ENCODE data around the gene VSTM2B. TPM values are rescaled to one million over a fixed set of nuclear protein-coding genes. Genes with fewer than 3 reads are reported as not detected.

Gene VSTM2B
- polyA plus RNA-seq, 1 experiment = not detected

GRCh38 chr19:29504454-29504853, 21.3 kb upstream of the VSTM2B start:
- CTCF ChIA-PET = no interaction called here
- no peak for DNase-seq (ENCODE audit: low read depth, low spot score)
- TF ChIP-seq, protein P1, sequence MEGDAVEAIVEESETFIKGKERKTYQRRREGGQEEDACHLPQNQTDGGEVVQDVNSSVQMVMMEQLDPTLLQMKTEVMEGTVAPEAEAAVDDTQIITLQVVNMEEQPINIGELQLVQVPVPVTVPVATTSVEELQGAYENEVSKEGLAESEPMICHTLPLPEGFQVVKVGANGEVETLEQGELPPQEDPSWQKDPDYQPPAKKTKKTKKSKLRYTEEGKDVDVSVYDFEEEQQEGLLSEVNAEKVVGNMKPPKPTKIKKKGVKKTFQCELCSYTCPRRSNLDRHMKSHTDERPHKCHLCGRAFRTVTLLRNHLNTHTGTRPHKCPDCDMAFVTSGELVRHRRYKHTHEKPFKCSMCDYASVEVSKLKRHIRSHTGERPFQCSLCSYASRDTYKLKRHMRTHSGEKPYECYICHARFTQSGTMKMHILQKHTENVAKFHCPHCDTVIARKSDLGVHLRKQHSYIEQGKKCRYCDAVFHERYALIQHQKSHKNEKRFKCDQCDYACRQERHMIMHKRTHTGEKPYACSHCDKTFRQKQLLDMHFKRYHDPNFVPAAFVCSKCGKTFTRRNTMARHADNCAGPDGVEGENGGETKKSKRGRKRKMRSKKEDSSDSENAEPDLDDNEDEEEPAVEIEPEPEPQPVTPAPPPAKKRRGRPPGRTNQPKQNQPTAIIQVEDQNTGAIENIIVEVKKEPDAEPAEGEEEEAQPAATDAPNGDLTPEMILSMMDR (IDR thresholded peaks at IDR 0.05; ENCODE audit: low read depth, low read length) = no peak
- Histone ChIP-seq H3K4me3 (ENCODE audit: low read depth, low read length) (no peak overlapping the region), H3K27me3 (ENCODE audit: control insufficient read depth, insufficient read depth, low read length) (no peaks in the 10 kb centered on the region), H3K27ac (ENCODE audit: low read depth, low read length) (no peak overlapping the region), H3K9me3 (ENCODE audit: control insufficient read depth, insufficient read depth, low read length) (peaks cover 66% of the 10 kb centered on the region)
- POLR2A ChIA-PET = no interaction called here

DNA sequence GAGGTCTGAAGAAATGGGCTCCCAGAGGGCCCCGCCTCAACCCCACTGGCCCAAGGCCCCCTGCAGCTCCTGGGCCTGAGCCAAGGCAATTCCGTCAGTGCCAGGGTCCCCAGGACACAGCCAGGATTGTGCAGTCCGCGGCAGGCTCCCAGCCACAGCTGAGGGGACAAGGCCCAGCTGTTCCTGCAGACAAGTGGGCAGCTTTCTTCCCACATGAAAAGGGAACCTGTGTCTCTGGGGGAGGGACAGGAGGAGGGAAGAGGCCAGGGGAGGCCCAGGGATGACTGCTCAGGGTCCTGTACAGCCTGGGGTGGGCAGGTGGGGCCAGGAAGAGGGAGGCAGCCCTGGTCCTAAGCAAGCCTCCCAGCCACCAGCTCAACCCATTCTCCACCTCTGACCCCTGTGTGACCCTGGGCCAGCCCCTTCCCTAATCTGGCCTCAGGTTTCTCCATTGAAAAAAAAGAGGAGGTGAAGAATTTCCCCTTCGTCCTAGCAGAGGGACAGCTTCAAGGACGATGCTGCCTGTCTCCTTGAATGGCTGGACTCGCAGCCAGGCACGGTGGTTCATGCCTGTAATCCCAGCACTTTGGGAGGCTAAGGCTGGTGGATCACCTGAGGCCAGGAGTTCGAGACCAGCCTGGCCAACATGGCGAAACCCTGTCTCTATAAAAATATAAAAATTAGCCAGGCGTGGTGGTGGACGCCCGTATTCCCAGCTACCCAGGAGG, 20.5 kb upstream of the VSTM2B start:
- Histone ChIP-seq H3K9me3 (ENCODE audit: control insufficient read depth, insufficient read depth, low read length) (peaks cover 65% of the 10 kb centered on the region), H3K27me3 (ENCODE audit: control insufficient read depth, insufficient read depth, low read length) (no peaks in the 10 kb centered on the region), H3K27ac (ENCODE audit: low read depth, low read length) (no peak overlapping the region), H3K4me3 (ENCODE audit: low read depth, low read length) (no peak overlapping the region)
- no peak for DNase-seq (ENCODE audit: low read depth, low spot score)
- ChIA-PET CTCF (no interaction called here), POLR2A (no interaction called here)
- TF ChIP-seq, protein P1 (IDR thresholded peaks at IDR 0.05; ENCODE audit: low read depth, low read length) = no peak

DNA sequence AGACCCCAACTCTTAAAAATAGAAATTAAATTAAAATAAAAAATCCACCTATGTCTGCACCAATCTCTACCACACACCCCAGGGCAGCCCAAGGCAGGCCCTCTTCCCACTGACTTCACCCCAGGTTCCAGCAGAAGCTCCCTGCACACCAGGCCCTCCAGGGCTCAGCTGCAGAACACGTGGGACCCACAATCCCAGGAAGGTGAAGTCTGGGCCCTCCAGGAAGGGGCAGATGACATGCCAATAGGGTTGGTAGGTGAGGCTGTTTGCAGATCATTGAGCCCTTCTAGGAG, 19.2 kb upstream of the VSTM2B start:
- H3K27ac ChIP-seq (ENCODE audit: low read depth, low read length) = no peak overlapping the region
- peaks cover 63% of the 10 kb centered on the region for H3K9me3 ChIP-seq (ENCODE audit: control insufficient read depth, insufficient read depth, low read length)
- H3K27me3 ChIP-seq (ENCODE audit: control insufficient read depth, insufficient read depth, low read length) = no peaks in the 10 kb centered on the region
- ChIA-PET CTCF (no interaction called here), POLR2A (no interaction called here)
- TF ChIP-seq, protein P1 (IDR thresholded peaks at IDR 0.05; ENCODE audit: low read depth, low read length) = no peak
- no peak overlapping the region for H3K4me3 ChIP-seq (ENCODE audit: low read depth, low read length)
- no peak for DNase-seq (ENCODE audit: low read depth, low spot score)

DNA sequence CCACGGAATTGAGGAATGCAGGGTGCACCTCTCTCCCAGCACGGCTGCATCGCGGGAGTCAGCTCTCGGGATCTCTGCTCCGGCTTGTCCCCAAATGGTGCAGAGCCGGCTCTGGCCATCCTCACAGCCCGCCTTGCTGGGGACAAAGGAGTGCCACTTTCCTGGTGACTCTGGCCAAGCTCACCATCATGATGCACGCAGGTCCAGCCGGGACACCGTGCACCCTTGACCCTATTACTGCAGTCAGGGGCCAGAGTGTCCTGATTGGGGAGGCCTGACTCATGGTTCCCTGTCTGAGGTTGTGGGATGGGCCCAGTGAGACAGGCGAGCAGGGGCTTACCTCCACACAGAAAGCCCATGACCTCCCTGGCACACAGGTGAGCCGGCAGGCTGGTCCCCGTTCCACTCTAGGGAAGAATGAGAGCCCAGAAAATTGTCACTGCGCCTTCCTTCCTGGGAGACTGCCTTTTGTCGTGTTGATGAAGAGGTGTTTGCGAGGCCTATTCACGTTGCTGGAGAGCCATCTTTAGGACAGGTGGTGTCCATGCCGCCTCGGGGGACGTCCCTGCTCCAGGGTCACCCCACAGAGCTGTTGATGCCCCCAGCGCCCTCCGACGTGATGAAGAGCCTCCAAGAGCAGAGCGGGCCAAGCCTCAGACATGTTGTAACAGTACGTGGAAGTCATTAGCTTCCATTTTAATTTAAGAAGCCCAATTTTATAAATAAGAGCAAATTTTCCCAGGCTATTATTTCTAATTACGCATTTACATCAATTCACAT, 18.5 kb upstream of the VSTM2B start:
- peaks cover 56% of the 10 kb centered on the region for H3K9me3 ChIP-seq (ENCODE audit: control insufficient read depth, insufficient read depth, low read length)
- H3K27me3 ChIP-seq (ENCODE audit: control insufficient read depth, insufficient read depth, low read length) = no peaks in the 10 kb centered on the region
- ChIA-PET POLR2A (no interaction called here), CTCF (no interaction called here)
- DNase-seq (ENCODE audit: low read depth, low spot score) = no peak
- H3K27ac ChIP-seq (ENCODE audit: low read depth, low read length) = no peak overlapping the region
- no peak overlapping the region for H3K4me3 ChIP-seq (ENCODE audit: low read depth, low read length)
- TF ChIP-seq, protein P1 (IDR thresholded peaks at IDR 0.05; ENCODE audit: low read depth, low read length) = no peak

- POLR2A ChIA-PET = no interaction called here
- CTCF ChIA-PET = no interaction called here
Observed at GRCh38 chr19:29508181-29508580, 17.6 kb upstream of the VSTM2B start.

More at GRCh38 chr19:29508181-29508580, 17.6 kb upstream of the VSTM2B start:
- Histone ChIP-seq H3K4me3 (ENCODE audit: low read depth, low read length) (no peak overlapping the region), H3K27me3 (ENCODE audit: control insufficient read depth, insufficient read depth, low read length) (no peaks in the 10 kb centered on the region), H3K27ac (ENCODE audit: low read depth, low read length) (no peak overlapping the region), H3K9me3 (ENCODE audit: control insufficient read depth, insufficient read depth, low read length) (peaks cover 54% of the 10 kb centered on the region)
- DNase-seq (ENCODE audit: low read depth, low spot score) = no peak
- TF ChIP-seq, protein P1 (IDR thresholded peaks at IDR 0.05; ENCODE audit: low read depth, low read length) = no peak

Measured in AG04450 (cell line).